ENCODE data around the gene NOLC1.

DNA sequence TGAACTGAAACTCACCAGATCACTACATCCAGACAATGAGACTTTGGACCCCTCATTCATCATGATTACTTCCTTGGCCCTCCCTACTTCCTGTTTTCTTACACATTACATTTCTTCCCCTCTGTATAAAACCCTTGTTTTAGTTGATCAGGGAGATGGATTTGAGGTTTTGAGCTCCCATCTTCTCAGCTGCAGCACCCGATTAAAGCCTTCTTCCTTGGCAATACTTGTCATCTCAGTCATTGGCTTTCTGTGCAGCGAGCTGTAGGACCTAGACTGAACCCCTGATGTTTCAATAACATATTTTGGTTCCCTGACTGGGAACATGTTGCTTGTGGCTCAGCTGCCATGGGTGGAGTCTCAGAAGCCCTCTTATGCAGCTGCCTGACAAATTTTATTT is 33.1 kb downstream of the NOLC1 start:
- no peak for TF ChIP-seq GATA1 (IDR thresholded peaks at IDR 0.05; ENCODE audit: low read depth, low read length)
- TF ChIP-seq POLR2A (IDR thresholded peaks at IDR 0.05; ENCODE audit: low read length) = no peak
